Hematopoietic multipotent progenitor cell treated with erythropoietin and hydrocortisone succinate and interleukin-3 and kit ligand, for 15 days (in vitro differentiated cells): Measurements from ENCODE around the gene BRAT1.
"Not testable (repeated sequence)": the region's sequence is repeated elsewhere in the genome, so short reads cannot be mapped to it uniquely, and the experiment has no call there.

ENCODE experiments used
- DNase-seq: peaks from one replicate; pipeline ENCODE4 v3.0.0-alpha.2; 2015; ENCODE audit warnings: low spot score

The BRAT1 gene

DNA sequence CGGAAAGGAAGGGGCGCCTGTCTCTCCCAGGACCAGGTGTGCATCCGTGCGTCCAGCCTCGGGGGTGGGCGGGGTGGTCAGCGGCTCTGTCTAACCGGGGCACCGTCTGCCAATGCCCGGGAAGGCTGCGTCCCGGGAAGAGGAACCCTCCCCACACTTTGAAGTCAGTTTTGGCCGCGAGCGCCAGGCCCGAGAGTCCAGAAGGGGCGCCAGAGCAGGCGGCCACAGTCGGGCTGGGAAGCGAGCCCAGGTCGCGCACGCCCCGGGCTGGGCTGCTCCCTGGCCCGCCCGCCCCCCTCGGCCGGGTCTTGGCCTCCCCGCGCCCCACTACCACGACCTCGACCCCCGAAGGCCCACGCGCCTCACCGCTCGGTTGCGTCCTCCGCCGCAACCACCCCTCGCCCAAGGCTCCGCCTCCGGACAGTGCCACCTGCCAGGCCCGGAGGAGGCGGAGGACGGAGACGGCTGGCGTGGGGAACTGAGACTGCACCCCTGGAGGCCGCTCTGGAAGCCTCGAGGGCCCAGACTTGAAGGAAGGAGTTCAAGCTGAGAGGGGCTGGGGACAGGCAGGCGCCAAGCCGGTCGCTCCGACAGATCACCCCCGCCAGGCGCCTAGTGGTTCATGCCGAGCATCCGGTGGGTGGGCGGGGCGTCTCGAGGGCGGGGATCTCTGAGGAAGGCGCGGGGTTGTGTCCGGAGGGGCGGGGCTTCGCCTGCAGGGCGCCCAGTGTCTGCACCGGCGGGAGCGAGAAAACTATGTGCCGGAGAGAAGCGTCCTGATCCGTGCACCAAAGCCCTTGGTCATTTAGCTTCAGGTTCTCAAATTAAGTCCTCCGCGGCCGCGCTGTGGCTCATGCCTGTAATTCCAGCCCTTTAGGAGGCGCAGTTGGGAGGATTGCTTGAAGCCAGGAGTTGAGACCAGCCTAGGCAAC lies at the start of gene BRAT1:
TSS of gene BRAT1 (minus strand) at position 404 of the 932 bp plus-strand sequence. CDS start 1,093 bp downstream, outside the sequence.
- peak; percentile 91 for DNase-seq

DNA sequence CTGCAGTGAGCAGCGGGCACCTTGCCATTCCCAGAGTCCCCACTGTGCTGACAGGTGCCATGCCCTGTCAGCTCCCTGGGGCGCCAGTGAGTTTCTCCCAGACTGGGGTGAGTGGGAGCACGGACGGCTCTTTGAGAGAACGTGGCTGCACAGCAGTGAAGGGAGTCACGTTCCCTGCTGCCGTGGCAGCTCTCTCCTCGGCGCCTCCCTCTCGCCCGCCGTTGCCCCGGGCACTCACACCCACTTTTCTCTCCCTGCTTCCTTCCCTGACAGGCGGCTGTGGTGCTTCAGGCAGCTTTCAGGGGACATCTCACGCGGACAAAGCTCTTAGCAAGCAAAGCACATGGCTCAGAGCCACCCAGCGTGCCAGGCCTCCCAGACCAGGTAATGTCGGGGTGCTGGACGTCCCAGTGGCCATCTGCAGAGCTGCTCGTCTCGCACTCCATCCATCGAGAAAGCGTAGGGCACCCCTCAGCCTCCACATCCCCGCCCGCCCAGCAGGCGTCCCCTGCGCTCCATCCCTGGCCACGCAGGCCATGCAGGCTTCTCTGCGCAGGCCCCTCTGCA lies 49.4 kb upstream of the BRAT1 start:
- no peak for DNase-seq

DNA sequence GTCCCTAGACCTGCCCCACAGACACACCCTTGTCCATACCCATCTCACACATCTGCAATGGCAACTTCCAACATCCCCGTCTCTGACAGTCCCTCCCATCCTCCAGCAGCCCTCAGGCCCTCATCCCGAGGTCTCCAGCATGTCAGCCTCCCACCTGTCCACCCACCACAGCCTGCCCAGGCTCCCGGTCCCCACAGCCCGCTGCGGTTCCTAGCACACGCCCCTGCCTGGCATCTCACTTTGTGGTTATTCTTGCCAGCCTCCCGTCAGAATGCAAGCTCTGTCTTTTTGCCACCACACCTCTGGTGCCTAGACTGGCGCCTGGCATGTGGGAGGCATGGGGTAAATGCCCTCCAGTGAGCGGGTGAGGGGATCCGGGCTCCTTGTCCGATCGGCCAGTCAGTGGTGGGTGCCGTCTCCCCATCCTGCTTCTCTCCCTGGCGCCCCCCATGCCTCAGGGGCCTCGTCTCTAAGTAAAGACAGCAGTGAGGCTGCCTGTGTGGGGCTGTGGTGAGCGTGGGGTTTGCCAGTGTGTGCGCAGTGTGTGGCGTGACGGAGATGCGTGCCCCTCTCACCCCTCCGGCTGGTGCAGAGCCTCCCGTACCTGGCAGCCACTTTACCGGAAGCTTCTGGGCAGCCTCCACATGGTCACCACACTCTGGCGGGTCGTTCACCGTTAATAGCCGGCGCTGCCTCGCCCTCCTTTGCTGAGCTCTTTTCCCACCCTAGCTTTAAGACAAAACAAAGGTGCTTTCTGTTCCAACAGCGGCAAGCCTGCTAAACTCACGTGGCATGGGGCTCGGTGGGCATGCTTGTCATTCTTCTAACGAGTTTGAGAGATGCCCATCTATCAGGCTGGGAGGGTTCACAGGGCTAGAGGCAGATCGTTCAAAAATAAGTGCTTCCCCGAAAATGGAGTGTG lies 48.0 kb upstream of the BRAT1 start:
- DNase-seq = no peak

DNA sequence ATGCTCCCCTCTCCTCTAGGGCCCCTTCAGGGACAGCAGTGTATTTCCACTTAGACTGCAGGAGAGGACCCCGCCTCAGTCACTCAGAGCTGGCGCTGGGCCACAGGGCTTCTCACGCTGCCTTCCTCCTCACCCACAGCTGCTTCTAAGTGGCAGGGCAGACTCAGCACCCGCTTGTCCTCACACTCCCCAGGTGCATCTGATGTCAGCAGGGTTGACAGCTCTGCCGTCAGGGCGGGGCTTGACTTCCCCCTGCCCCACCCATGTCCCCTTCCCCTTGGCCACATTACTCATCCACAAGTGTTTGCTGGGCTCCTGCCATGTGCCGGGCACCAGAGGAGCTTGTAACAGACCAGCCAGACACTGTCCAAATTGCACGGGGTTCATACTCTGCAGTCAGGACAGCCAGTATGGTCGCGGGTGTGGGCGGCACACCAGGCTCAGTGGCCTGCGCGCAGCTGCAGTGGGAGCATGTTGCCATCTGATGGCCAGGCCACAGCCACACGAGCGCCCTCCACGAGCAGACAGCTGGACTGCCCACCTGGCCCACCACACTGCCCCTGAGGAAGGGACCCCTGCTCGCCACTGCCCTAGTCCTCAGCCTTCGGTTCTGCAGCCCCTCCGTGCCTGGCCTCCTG lies 47.2 kb upstream of the BRAT1 start:
- DNase-seq = no peak

DNA sequence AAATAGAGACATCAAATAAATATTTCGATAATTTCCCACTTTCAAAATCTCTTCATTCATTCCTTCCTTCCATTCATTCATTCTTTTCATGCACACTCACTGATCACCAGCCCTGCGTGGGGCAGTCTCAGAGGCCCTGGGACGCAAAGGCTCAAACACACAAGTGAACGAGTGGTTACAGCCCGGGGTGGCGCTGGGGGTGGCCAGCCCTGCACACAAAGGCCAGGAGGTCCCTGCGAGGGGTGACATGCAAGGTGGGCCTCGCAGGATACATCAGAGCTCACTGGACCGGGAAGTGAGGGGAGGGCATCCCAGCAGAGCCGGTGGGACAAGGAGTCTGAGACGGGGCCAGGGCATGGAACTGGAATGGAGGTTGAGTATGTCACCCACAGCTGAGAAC lies 46.6 kb upstream of the BRAT1 start:
- no peak for DNase-seq

DNA sequence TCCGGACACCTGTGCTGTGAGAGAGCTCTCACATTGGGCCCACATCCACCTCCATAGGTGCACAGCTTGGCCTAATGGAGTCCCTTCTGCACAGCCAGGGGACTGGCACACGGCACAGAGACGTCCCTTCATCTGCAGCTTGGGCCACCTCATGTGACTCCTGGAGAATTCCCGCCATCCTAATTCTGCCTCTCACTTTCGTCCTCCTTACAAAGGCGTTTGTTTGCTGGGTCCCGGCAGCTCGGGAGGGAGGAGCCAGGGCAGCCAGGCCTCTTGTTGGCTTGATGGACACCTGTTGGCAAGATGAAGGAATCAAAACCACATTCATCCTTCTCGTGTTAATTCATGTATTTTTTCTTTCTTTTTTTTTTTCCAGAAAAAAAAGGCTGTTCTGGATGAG lies 45.7 kb upstream of the BRAT1 start:
- DNase-seq = no peak

DNA sequence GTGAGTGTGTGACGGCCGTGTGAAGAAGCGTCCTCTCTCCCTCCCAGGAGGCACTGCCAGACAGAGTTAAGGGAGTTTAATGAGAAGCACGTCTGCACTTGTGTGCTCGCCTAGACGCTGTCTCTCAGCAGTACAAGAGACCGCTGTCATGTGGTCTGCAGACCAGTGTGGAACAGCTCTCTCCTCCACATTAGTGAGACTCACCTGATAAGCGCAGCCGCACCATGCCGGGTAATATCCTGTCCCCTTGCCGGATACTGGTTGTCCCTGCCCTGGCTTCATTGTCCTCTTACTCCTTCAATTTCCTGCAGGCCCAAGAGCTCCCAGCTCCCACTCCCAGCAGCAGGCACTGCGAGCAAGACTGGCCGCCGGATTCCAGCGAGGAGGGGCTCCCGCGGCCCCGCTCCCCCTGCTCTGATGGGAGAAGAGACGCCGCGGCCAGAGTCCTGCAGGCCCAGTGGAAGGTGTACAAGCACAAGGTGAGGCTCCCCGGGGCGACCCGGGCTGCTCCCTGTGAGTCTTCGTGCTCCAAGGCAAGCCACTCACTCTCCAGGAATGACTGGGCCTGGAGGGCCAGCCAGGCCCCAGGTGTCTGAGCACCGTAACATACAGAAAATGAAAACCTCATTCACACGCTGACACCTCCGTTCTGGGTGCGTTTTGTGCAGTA lies 43.0 kb upstream of the BRAT1 start:
- DNase-seq = no peak

DNA sequence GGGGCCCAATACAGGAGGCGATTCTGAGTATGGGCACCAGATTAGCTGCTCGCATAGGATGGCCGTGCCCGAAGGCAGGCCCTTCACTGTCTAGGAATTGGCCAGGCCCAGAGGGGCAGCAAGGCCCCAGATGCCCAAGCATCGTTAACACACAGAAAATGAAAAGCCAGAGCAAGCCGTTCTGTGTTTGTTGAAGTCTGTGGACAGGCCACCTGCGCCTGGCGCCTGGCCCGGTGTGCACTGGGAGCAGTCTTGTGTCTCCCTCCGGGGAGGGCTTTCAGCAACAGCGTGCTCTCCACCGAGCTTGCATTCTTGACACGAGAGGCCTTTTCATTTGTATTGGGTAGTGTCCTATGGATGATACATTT lies 41.9 kb upstream of the BRAT1 start:
- no peak for DNase-seq

DNA sequence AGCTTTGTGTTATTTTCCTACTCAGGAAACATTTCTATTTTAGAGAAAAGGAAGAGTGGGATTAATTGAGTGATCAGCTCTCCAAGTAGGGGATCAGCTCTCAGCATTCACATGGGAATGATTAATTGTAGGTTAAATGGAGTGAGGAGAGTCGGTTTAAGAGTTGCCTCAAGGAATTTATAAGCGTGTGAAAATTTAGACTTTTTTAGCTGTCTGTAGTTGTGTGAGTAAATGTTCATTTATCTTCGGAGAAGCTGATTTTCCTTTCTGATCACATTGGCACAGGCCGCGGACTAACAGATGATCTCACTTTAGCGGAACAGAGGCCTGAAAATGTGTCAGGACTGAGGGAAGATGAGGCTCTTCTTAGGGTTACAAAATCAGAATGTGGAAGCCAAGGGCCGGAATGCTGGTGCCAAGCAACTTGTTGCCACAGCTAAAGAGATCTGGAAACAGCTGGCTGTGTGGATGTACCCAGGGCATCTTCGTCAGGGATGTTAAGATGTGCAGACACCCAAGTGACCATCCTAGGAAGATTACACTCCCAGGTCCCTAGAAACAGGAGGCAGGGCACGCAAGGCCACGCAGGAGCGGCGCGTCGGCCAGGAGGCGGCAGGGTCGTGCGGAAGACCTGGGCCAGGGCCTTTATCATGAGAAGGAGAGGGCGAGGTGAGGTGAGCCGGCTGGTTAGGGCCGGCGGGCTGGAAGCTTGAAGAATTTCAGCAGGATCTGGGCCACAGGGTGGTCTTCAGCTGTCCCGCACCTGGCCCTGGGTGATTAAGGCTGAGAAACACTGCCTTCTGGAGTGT lies 41.3 kb upstream of the BRAT1 start:
- DNase-seq = no peak

DNA sequence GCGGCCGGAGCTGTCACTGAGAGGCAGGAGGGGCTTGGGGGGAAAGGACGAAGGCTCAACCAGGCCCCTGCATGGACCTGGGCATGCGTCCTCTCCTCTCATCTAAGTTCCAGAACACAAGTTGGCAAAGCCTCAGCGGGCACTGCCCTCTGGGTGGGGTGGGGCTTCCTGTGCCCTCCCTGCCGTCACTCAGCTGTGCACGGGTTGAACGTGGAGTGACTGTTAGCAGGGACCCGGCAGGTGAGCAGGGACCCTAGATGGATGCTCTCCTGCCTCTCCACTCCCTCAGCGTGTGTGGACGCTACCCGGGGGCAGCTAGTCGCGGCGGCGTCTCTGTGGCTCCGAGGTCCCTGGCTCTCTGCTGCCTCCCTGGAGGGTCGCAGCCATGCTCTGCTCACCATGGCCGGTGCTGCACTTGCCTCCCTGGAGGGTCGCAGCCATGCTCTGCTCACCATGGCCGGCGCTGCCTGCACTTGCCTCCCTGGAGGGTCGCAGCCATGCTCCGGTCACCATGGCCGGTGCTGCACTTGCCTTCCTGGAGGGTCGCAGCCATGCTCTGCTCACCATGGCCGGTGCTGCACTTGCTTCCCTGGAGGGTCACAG lies 40.0 kb upstream of the BRAT1 start:
- no peak for DNase-seq

DNA sequence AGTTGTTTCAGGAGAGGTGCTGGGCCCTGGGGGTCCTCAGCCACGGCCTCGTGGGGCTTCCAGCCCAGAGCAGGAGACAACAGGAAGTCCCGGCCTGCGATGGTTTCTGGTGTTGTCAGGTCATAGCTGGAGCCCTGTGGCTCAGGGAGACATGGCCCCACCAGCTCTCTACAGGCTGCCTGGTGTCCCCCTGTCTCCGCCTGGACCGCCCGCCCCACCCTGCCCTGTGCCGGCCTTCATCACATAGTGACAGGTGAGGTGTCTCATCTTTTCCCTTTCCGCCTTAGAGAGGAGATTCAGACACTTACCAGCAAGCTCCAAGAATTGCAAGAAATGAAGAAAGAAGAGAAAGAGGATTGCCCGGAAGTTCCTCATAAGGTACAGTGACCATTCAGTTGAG lies 39.3 kb upstream of the BRAT1 start:
- no peak for DNase-seq

DNA sequence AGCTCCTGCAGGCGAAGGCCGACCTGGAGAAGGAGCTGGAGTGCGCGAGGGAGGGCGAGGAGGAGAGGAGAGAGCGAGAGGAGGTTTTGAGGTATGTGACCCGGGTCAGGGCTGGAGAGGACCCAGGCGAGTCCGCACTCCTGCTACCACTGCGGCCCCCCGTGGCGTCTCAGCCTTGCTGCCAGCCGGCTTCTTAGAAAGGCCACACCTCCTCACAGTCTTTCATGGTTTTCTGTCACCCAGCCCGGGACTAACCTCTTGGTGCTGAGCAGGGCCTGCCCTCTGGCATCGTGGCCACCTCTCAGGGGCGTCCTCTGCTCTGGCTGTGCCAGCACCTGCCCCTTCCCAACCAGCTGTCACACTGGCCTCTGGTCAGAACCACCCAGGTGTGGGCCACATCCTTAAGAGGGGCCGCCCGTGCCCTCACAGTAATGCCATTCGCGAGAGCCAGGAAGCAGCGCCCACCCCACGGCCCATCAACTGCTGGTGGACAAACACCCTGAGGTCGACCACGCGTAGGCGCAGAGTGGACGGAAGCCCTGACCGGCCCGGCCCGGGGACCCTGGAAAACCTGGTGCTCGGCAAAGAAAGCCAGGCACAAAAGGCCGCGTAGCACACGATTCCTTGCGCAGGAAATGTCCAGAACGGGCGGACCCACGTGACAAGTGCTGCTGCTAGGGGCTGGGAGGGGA lies 37.9 kb upstream of the BRAT1 start:
- DNase-seq = no peak

DNA sequence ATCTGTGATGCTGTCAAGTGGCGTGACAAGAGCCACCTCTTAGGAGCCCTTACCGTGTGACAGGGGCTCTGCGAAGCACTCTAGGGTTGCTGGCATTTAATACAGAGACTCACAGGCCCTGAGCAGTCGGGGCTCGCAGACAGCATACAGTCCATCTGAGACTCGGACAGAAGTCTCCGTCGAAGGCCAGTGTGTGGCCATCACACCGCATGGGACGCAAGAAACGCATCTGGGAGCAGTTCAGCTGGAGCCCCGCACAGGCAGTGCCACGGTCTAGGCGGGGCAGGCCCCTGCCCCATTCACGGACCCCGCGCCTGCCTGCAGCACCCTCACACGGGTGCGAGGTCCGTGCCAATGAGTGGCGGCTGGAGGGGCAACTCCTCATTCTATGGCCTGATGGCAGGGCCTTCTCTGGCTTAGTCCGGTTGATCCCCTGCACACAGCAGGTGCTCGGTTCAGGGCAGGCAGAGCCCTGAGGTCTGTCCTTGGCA lies 37.1 kb upstream of the BRAT1 start:
- no peak for DNase-seq

DNA sequence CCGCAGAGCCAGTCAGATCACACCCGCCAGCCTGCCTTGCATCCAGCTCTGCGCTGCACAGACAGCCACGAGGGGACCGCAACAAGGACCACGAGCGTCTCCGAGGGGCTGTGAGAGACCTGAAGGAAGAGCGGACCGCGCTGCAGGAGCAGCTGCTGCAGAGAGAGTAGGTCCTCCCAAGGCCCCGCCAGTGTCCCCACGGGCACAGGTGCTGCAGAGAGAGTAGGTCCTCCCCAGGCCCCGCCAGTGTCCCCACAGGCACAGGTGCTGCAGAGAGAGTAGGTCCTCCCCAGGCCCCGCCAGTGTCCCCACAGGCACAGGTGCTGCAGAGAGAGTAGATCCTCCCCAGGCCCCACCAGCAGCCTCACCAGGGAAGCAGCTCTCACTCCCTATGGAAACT lies 34.6 kb upstream of the BRAT1 start:
- not testable (repeated sequence) for DNase-seq

DNA sequence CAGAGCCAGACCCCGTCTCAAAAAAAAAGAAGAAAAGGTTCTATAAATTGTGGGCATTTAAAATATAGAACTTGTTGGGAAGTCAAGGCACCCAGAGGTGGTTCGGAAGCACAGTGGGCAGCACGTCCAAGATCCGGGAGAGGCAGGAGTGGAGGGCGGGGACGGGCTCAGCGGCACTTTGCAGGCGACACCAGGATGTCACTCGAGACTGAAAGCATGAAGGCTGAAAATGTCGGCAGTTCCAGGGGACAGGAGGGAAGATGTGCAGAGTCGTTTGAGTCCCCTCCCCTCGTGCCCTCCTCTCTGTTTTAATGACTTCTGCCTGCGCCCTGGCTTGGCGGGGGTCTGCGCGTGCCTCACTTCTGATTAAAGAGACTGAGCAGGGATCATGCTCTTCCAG lies 34.0 kb upstream of the BRAT1 start:
- no peak for DNase-seq

DNA sequence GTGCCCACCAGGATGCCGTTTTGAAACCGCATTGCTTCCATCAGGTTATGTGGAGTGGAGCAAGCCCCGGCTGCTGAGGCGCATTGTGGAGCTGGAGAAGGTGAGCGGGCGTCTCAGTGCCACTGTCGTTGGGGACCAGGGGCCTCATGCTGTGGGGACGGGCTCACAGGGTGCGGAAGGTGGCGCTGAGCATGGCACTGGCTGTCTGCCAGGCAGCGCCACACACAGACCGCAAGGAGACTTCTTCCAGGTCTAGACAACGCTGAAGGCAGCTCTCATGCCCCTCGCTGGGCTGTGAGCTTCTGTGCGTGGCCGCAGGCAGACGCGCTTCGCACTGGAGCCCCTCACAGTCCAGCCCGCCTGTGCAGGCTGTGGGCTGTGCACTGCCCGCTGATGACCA lies 32.5 kb upstream of the BRAT1 start:
- DNase-seq = no peak

DNA sequence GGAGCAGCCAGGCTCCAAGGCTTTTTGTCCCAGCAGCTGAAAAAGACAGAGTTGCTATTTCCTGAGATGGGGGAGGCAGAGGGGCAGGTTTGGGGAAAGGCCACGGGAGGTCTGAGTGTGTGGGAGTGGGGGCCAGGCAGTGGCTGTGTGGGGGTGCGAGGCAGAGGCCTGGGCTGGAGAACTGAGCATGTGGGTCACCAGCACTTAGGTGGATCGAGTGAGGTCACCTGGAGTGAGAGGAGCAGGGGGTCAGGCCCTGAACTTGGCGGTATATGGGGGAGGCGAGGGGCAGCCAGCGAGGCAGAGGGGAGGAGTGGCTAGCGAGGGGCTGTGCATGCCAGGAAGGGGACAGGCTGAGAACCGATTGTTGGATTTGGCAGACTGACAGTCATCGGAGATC lies 31.8 kb upstream of the BRAT1 start:
- no peak for DNase-seq

DNA sequence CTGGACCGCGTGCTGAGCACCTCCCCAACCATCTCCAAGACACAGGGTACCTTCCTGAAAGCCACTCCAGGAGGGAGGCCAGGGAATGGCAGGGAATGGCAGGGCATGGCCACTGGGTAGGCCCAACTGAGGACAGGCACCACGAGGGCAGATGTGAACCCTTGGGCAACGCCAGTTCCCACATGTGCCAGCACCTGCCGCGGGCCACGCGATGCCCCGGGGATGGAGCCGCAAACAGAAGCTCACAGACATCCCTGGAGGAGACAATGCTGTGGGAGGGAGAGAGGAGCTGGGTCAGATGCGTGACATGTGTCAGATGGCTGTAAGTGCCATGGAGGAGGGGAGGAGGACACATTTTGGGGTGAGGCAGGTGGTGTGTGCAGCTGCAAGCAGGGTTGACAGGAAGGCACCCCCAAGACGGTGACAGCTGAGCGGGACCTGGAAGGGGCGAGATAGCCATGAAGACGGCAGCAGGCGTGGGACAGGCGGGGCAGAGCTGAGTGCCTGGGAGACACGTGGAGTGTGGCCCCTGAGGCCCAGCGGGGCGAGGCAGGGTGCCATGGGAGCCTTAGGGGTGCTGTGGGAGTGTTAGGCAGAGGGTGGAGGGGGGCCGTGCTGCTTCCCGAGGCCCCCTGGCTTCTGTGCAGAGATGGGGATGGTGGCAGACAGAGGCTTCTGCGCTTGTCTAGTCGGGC lies 31.1 kb upstream of the BRAT1 start:
- DNase-seq = no peak

DNA sequence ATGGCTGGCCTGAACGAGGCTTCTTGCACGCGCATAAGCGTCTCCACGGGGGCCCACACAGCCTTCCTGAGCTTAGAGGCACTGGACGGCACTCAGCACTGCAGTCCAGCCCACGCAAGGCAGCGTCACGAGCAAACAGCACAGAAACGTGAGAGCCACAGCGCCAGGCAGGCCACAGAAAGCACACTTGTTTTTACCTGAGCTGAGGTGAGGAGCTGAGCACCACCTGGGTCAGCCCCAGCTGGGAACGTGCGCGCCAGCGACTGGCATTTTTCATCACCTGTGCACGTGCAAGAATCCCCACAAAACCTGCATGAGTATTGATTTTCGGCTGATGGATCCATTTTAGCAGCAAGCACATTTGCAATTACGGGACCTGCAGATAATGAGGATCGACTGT lies 30.1 kb upstream of the BRAT1 start:
- DNase-seq = no peak
